A673 (cell line): ENCODE data around the gene PPP1R14B.

Experiments
- CTCF ChIP-seq: fragments of 300-800, 200-600 bp; sonication (generic); conservative IDR thresholded peaks from 2 replicates; pipeline ENCODE4 v1.5.1; 2017; ENCODE audit warnings: low read depth, mild to moderate bottlenecking, antibody characterized with exemption, low read length, moderate library complexity, mixed read lengths
- EZH2 ChIP-seq: fragments of 200-600 bp; sonication (generic); IDR thresholded peaks from 2 replicates; pipeline ENCODE4 v1.6.1; 2017; ENCODE audit warnings: borderline replicate concordance, low read depth, mild to moderate bottlenecking, mixed read lengths, antibody characterized with exemption, low read length; ENCODE audit not compliant: poor library complexity, severe bottlenecking

- TF ChIP-seq CTCF, result no peak
- no peak for TF ChIP-seq EZH2
Measured at GRCh38 chr11:64241241-64241490, 5.6 kb downstream of the PPP1R14B start.
